Measurements from ENCODE around the gene RBBP8.
A peak's percentile ranks its signal among the peaks of the same experiment; 100 is the strongest.

The RBBP8 gene

GRCh38 chr18:22913861-22914260 is 19.3 kb upstream of the RBBP8 start:
- TF ChIP-seq Cebpa-rat (IDR thresholded peaks at IDR 0.05): no peak
- no peak overlapping the region for H3K4me2 ChIP-seq
- no peaks in the 10 kb centered on the region for H3K36me3 ChIP-seq
- no peak overlapping the region for H3K4me3 ChIP-seq
- H3K4me1 ChIP-seq: no peaks in the 10 kb centered on the region
- no peak overlapping the region for H3K9ac ChIP-seq
- H3K9me3 ChIP-seq (replicated peaks in 1 of 11): no peaks in the 10 kb centered on the region
- H4K20me1 ChIP-seq: no peaks in the 10 kb centered on the region
- no peak overlapping the region for H3K27ac ChIP-seq
- no peaks in the 10 kb centered on the region for H3K27me3 ChIP-seq

- no peaks in the 10 kb centered on the region for H3K36me3 ChIP-seq
- H3K27me3 ChIP-seq: no peaks in the 10 kb centered on the region
- no peak overlapping the region for H3K9ac ChIP-seq
- no peaks in the 10 kb centered on the region for H4K20me1 ChIP-seq
- no peak overlapping the region for H3K4me2 ChIP-seq
- no peak overlapping the region for H3K4me3 ChIP-seq
- no peaks in the 10 kb centered on the region for H3K9me3 ChIP-seq (replicated peaks in 1 of 11)
- H3K4me1 ChIP-seq: no peaks in the 10 kb centered on the region
- TF ChIP-seq Cebpa-rat (IDR thresholded peaks at IDR 0.05): no peak
- H3K27ac ChIP-seq: no peak overlapping the region
Measured at GRCh38 chr18:22914633-22915032, 18.5 kb upstream of the RBBP8 start.

- no peaks in the 10 kb centered on the region for H3K27me3 ChIP-seq
- no peak for TF ChIP-seq Cebpa-rat (IDR thresholded peaks at IDR 0.05)
- no peak overlapping the region for H3K9ac ChIP-seq
- H4K20me1 ChIP-seq: no peaks in the 10 kb centered on the region
- no peak overlapping the region for H3K27ac ChIP-seq
- no peak overlapping the region for H3K4me3 ChIP-seq
- H3K36me3 ChIP-seq: no peaks in the 10 kb centered on the region
- H3K4me1 ChIP-seq: no peaks in the 10 kb centered on the region
- no peaks in the 10 kb centered on the region for H3K9me3 ChIP-seq (replicated peaks in 1 of 11)
- H3K4me2 ChIP-seq: no peak overlapping the region
Measured at GRCh38 chr18:22915337-22915736, 17.8 kb upstream of the RBBP8 start.

- Histone ChIP-seq H3K27me3 (no peaks in the 10 kb centered on the region), H3K27ac (no peak overlapping the region), H3K4me3 (no peak overlapping the region), H3K9me3 (replicated peaks in 1 of 11) (no peaks in the 10 kb centered on the region), H3K4me1 (no peaks in the 10 kb centered on the region), H3K4me2 (no peak overlapping the region), H4K20me1 (no peaks in the 10 kb centered on the region), H3K9ac (no peak overlapping the region), H3K36me3 (no peaks in the 10 kb centered on the region)
- no peak for TF ChIP-seq Cebpa-rat (IDR thresholded peaks at IDR 0.05)
Measured at GRCh38 chr18:22921772-22922171, 11.4 kb upstream of the RBBP8 start.

- no peaks in the 10 kb centered on the region for H3K36me3 ChIP-seq
- H3K27me3 ChIP-seq: no peaks in the 10 kb centered on the region
- no peaks in the 10 kb centered on the region for H3K9me3 ChIP-seq (replicated peaks in 1 of 11)
- no peak overlapping the region for H3K4me2 ChIP-seq
- H3K4me3 ChIP-seq: no peak overlapping the region
- H3K4me1 ChIP-seq: 0 out of 20 replicates have a peak, but pooled peaks cover 0 to 2% (median 0%) of the 10 kb centered on the region in 10 experiments
- no peak for TF ChIP-seq Cebpa-rat (IDR thresholded peaks at IDR 0.05)
- no peak overlapping the region for H3K27ac ChIP-seq
- H3K9ac ChIP-seq: 0 out of 22 replicates have a peak overlapping the region, but pooled peaks of 1 of the 11 experiments have one; percentile 3
- no peaks in the 10 kb centered on the region for H4K20me1 ChIP-seq
Measured at GRCh38 chr18:22924589-22924988, 8.5 kb upstream of the RBBP8 start.

- H3K4me1 ChIP-seq: 0 out of 20 replicates have a peak, but pooled peaks cover 0 to 4% (median 0%) of the 10 kb centered on the region in 10 experiments
- no peaks in the 10 kb centered on the region for H3K9me3 ChIP-seq (replicated peaks in 1 of 11)
- no peaks in the 10 kb centered on the region for H3K36me3 ChIP-seq
- H3K4me3 ChIP-seq: no peak overlapping the region
- no peak overlapping the region for H3K4me2 ChIP-seq
- H4K20me1 ChIP-seq: no peaks in the 10 kb centered on the region
- H3K27ac ChIP-seq: no peak overlapping the region
- TF ChIP-seq Cebpa-rat (IDR thresholded peaks at IDR 0.05): no peak
- no peaks in the 10 kb centered on the region for H3K27me3 ChIP-seq
- no peak overlapping the region for H3K9ac ChIP-seq
Measured at GRCh38 chr18:22926454-22926853, 6.7 kb upstream of the RBBP8 start.

GRCh38 chr18:22928339-22928738 is 4.8 kb upstream of the RBBP8 start:
- Histone ChIP-seq H4K20me1 (no peaks in the 10 kb centered on the region), H3K27me3 (no peaks in the 10 kb centered on the region), H3K4me3 (no peak overlapping the region), H3K9me3 (replicated peaks in 1 of 11) (no peaks in the 10 kb centered on the region), H3K36me3 (no peaks in the 10 kb centered on the region), H3K9ac (no peak overlapping the region), H3K4me2 (no peak overlapping the region), H3K4me1 (peaks cover 0 to 11% (median 8%) of the 10 kb centered on the region in 10 experiments; a peak in 11 of 20 replicates), H3K27ac (no peak overlapping the region)
- no peak for TF ChIP-seq Cebpa-rat (IDR thresholded peaks at IDR 0.05)

- H3K9me3 ChIP-seq (replicated peaks in 1 of 11): no peaks in the 10 kb centered on the region
- no peak overlapping the region for H3K27ac ChIP-seq
- no peaks in the 10 kb centered on the region for H3K27me3 ChIP-seq
- no peak overlapping the region for H3K4me3 ChIP-seq
- H4K20me1 ChIP-seq: no peaks in the 10 kb centered on the region
- TF ChIP-seq Cebpa-rat (IDR thresholded peaks at IDR 0.05): no peak
- H3K36me3 ChIP-seq: no peaks in the 10 kb centered on the region
- H3K4me2 ChIP-seq: no peak overlapping the region
- peaks cover 10 to 24% (median 20%) of the 10 kb centered on the region in 10 experiments for H3K4me1 ChIP-seq
- no peak overlapping the region for H3K9ac ChIP-seq
Measured at GRCh38 chr18:22930089-22930713, 2.9 kb upstream of the RBBP8 start.

GRCh38 chr18:22932885-22933205 is 283 bp upstream of the RBBP8 start:
- Histone ChIP-seq H3K27me3 (no peaks in the 10 kb centered on the region), H3K9me3 (replicated peaks in 1 of 11) (no peaks in the 10 kb centered on the region), H3K27ac (peak overlapping the region; percentile 80 to 96 (median 94); a peak in 21 of 22 replicates), H3K9ac (peak overlapping the region; percentile 83 to 97 (median 94)), H4K20me1 (peaks cover 0 to 11% (median 0%) of the 10 kb centered on the region in 11 experiments; a peak in 4 of 22 replicates), H3K36me3 (peaks cover 2 to 19% (median 14%) of the 10 kb centered on the region in 11 experiments; a peak in 21 of 22 replicates), H3K4me2 (peak overlapping the region; percentile 77 to 94 (median 86)), H3K4me1 (peaks cover 18 to 40% (median 31%) of the 10 kb centered on the region in 10 experiments), H3K4me3 (peak overlapping the region; percentile 62 to 88 (median 79))
- TF ChIP-seq Cebpa-rat (IDR thresholded peaks at IDR 0.05): no peak

GRCh38 chr18:22933966-22934423 is 867 bp downstream of the RBBP8 start:
- Histone ChIP-seq H3K36me3 (peaks cover 10 to 31% (median 25%) of the 10 kb centered on the region in 11 experiments; a peak in 21 of 22 replicates), H3K27me3 (no peaks in the 10 kb centered on the region), H3K4me1 (peaks cover 18 to 40% (median 31%) of the 10 kb centered on the region in 10 experiments), H4K20me1 (peaks cover 0 to 17% (median 0%) of the 10 kb centered on the region in 11 experiments; a peak in 4 of 22 replicates), H3K9ac (peak overlapping the region; percentile 83 to 97 (median 94)), H3K4me2 (peak overlapping the region; percentile 77 to 94 (median 86)), H3K4me3 (peak overlapping the region; percentile 62 to 88 (median 79)), H3K9me3 (replicated peaks in 1 of 11) (no peaks in the 10 kb centered on the region), H3K27ac (peak overlapping the region in 10 of 11 experiments; percentile 89 to 96 (median 94); a peak in 20 of 22 replicates)
- TF ChIP-seq Cebpa-rat (IDR thresholded peaks at IDR 0.05): no peak

All from BLaER1 treated with 17β-estradiol and CSF1 and Interleukin-3, amounts not matched to agents 10 nM and 100 nM (cell line).